Measurements from ENCODE around the gene SPATA45.

GRCh38 chr1:212853658-212854057 lies 6.2 kb upstream of the SPATA45 start:
- TF ChIP-seq TAF1 (conservative IDR thresholded peaks at IDR 0.05) (no peak), RAD21 (IDR thresholded peaks at IDR 0.05) (no peak), ZBTB33 (IDR thresholded peaks at IDR 0.05) (no peak), HNF4A (conservative IDR thresholded peaks at IDR 0.05) (peak; percentile 46 to 67), JUND (IDR thresholded peaks at IDR 0.05) (peak in 1 of 2 donors; percentile 11), YY1 (IDR thresholded peaks at IDR 0.05) (no peak), EGR1 (IDR thresholded peaks at IDR 0.05; ENCODE audit: low read depth in 2 of 2) (no peak), FOXA1 (IDR thresholded peaks at IDR 0.05) (no peak)
- TF ChIP-seq, protein P1, sequence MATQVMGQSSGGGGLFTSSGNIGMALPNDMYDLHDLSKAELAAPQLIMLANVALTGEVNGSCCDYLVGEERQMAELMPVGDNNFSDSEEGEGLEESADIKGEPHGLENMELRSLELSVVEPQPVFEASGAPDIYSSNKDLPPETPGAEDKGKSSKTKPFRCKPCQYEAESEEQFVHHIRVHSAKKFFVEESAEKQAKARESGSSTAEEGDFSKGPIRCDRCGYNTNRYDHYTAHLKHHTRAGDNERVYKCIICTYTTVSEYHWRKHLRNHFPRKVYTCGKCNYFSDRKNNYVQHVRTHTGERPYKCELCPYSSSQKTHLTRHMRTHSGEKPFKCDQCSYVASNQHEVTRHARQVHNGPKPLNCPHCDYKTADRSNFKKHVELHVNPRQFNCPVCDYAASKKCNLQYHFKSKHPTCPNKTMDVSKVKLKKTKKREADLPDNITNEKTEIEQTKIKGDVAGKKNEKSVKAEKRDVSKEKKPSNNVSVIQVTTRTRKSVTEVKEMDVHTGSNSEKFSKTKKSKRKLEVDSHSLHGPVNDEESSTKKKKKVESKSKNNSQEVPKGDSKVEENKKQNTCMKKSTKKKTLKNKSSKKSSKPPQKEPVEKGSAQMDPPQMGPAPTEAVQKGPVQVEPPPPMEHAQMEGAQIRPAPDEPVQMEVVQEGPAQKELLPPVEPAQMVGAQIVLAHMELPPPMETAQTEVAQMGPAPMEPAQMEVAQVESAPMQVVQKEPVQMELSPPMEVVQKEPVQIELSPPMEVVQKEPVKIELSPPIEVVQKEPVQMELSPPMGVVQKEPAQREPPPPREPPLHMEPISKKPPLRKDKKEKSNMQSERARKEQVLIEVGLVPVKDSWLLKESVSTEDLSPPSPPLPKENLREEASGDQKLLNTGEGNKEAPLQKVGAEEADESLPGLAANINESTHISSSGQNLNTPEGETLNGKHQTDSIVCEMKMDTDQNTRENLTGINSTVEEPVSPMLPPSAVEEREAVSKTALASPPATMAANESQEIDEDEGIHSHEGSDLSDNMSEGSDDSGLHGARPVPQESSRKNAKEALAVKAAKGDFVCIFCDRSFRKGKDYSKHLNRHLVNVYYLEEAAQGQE (IDR thresholded peaks at IDR 0.05), result no peak
- TF ChIP-seq, protein P2, sequence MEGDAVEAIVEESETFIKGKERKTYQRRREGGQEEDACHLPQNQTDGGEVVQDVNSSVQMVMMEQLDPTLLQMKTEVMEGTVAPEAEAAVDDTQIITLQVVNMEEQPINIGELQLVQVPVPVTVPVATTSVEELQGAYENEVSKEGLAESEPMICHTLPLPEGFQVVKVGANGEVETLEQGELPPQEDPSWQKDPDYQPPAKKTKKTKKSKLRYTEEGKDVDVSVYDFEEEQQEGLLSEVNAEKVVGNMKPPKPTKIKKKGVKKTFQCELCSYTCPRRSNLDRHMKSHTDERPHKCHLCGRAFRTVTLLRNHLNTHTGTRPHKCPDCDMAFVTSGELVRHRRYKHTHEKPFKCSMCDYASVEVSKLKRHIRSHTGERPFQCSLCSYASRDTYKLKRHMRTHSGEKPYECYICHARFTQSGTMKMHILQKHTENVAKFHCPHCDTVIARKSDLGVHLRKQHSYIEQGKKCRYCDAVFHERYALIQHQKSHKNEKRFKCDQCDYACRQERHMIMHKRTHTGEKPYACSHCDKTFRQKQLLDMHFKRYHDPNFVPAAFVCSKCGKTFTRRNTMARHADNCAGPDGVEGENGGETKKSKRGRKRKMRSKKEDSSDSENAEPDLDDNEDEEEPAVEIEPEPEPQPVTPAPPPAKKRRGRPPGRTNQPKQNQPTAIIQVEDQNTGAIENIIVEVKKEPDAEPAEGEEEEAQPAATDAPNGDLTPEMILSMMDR (IDR thresholded peaks at IDR 0.05; ENCODE audit: low read depth, low read length, missing input control), result no peak
- TF ChIP-seq, protein P3, sequence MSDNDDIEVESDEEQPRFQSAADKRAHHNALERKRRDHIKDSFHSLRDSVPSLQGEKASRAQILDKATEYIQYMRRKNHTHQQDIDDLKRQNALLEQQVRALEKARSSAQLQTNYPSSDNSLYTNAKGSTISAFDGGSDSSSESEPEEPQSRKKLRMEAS (IDR thresholded peaks at IDR 0.05), result no peak

Data from liver (tissue), 3 donors.